ENCODE results near the gene GRIK1.

The GRIK1 gene

GRCh38 chr21:29775462-29775861 lies 164.3 kb downstream of the GRIK1 start:
- H3K27ac ChIP-seq: no peak overlapping the region
- TF ChIP-seq, protein P1, sequence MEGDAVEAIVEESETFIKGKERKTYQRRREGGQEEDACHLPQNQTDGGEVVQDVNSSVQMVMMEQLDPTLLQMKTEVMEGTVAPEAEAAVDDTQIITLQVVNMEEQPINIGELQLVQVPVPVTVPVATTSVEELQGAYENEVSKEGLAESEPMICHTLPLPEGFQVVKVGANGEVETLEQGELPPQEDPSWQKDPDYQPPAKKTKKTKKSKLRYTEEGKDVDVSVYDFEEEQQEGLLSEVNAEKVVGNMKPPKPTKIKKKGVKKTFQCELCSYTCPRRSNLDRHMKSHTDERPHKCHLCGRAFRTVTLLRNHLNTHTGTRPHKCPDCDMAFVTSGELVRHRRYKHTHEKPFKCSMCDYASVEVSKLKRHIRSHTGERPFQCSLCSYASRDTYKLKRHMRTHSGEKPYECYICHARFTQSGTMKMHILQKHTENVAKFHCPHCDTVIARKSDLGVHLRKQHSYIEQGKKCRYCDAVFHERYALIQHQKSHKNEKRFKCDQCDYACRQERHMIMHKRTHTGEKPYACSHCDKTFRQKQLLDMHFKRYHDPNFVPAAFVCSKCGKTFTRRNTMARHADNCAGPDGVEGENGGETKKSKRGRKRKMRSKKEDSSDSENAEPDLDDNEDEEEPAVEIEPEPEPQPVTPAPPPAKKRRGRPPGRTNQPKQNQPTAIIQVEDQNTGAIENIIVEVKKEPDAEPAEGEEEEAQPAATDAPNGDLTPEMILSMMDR (conservative IDR thresholded peaks at IDR 0.05): no peak
- no peak for TF ChIP-seq ZFX (IDR thresholded peaks at IDR 0.05)

DNA sequence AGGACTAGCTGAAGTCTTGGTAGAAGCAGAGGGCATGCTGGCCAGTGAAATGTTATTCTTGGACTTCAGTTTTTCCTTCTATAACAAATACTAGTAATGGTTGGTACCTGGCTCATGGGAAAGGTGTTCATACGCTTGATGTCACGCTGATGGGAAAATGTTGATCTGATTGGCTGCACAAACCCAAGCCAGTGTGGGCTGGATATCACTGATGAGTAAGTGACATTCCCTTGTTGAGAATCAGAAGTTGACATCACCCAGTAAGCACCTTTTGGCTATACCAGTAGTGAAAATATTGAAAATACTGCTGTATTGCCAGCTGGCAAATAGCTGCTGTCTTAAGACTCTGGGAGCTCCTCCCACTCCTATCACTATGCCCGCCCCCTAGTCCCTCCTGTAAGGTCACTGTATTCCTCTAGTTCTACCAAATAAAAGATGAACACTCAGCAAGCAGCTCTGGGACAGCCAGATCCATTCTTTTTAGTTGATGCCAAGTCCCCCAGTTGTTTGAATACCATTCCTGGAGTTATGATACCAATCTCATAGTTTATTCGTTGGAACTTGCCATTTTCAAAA lies 168.2 kb downstream of the GRIK1 start:
- TF ChIP-seq, protein P1 (conservative IDR thresholded peaks at IDR 0.05): no peak
- no peak for TF ChIP-seq ZFX (IDR thresholded peaks at IDR 0.05)
- no peak overlapping the region for H3K27ac ChIP-seq

DNA sequence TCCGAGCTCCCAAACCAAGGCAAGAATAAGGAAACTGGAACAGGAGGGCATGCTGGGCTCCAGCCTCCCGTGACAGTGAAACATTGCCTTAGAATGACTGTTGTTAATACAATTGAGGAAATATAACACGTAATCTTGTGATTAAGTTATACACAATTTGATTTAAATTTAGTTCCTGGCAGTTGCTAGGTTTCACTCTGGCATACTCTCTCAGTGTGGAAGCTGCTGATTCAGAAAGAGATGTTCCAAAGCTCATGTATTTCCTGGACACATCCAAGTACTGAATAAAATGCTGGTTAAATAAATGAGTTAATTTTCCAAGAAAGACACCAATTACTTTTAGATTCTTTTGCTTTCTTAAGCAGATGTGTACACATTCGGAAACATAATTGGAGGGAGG lies 176.1 kb downstream of the GRIK1 start:
- TF ChIP-seq ZFX (IDR thresholded peaks at IDR 0.05): no peak
- TF ChIP-seq, protein P1 (conservative IDR thresholded peaks at IDR 0.05): no peak
- no peak overlapping the region for H3K27ac ChIP-seq

DNA sequence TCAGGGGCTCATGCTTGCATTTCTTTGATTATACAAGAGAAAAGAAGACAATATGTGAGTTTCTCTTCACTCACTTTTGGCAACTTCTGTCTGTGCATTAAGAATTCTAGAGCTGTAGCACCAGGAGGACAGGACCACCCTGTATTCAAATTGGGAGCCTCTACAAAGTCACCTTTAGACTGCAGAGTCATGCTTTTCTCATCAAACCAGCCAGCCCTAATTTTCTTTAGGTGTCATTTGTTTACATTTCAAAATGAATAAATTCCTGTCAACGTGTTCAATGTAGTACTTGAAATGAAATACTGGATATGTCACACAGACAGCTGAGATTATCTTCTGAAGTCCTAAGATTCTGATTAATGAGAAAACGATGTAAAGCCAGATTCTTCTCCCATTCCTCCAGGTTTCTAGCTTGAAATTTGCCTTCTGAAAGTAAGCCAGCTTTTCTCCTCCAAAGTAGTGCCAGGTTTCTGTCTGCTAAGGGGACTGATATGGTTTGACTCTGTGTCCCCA lies 177.2 kb downstream of the GRIK1 start:
- no peak for TF ChIP-seq ZFX (IDR thresholded peaks at IDR 0.05)
- TF ChIP-seq, protein P1 (conservative IDR thresholded peaks at IDR 0.05): no peak
- no peak overlapping the region for H3K27ac ChIP-seq

DNA sequence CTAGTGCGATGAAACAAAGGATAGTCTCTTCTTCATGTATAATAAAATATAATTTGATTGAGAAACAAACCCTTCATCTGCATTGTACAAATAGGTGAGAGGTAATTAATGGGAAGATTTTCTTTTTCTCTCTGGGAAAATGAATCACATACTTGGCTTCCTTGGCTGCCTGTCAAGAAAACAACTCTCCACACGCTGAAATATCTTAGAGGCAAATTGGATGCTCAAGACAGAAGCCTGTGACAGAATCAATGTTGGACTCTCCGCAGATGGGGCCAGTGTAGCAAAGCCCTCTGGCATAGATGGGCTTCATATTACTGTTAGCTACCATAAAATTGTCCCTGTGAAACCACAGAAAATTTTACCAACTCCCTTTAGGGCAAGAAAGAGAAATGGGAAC lies 186.6 kb downstream of the GRIK1 start:
- no peak for TF ChIP-seq ZFX (IDR thresholded peaks at IDR 0.05)
- TF ChIP-seq, protein P1 (conservative IDR thresholded peaks at IDR 0.05): no peak
- H3K27ac ChIP-seq: no peak overlapping the region

GRCh38 chr21:29751473-29752185 lies 188.2 kb downstream of the GRIK1 start:
- H3K27ac ChIP-seq: no peak overlapping the region
- TF ChIP-seq, protein P1 (conservative IDR thresholded peaks at IDR 0.05): no peak
- TF ChIP-seq ZFX (IDR thresholded peaks at IDR 0.05): no peak

GRCh38 chr21:29749957-29750356 lies 189.8 kb downstream of the GRIK1 start:
- TF ChIP-seq, protein P1 (conservative IDR thresholded peaks at IDR 0.05): no peak
- no peak for TF ChIP-seq ZFX (IDR thresholded peaks at IDR 0.05)
- H3K27ac ChIP-seq: no peak overlapping the region

Measured in C4-2B (cell line).